GM23338 (cell line): ENCODE measurements around the gene SARS2. TPM values are rescaled to one million over a fixed set of nuclear protein-coding genes. Genes with fewer than 3 reads are reported as not detected.
A peak's percentile ranks its signal among the peaks of the same experiment; 100 is the strongest.

ENCODE experiments used
- ATAC-seq: fragments of 200-7000 bp; cut with Tn5 transposase; 3 replicates; pipeline ENCODE4 v1.9.1; 2020
- DNase-seq: peaks from one replicate; pipeline ENCODE4 v3.0.0-alpha.2; 2015; ENCODE audit warnings: low spot score
- H2AFZ ChIP-seq: fragments of 200-600 bp; sonication (generic); 2 replicates; pipeline ENCODE4 v1.8.0; 2016; ENCODE audit warnings: antibody characterized with exemption, mild to moderate bottlenecking, moderate library complexity
- H3F3A ChIP-seq: fragments of 200-600 bp; sonication (generic); replicated peaks from 2 replicates; pipeline ENCODE4 v1.8.0; 2017; ENCODE audit warnings: antibody characterized with exemption, mixed run types, low read depth
- H3K27ac ChIP-seq: fragments of 200-600 bp; sonication (generic); 2 replicates; pipeline ENCODE4 v1.6.1; 2016; ENCODE audit warnings: low read depth
- H3K27me3 ChIP-seq: fragments of 200-600 bp; sonication (generic); 2 replicates; pipeline ENCODE4 v1.8.0; 2016; ENCODE audit warnings: mild to moderate bottlenecking, mixed run types, moderate library complexity; ENCODE audit not compliant: insufficient read depth
- H3K36me3 ChIP-seq: fragments of 200-600 bp; sonication (generic); 2 replicates; pipeline ENCODE4 v1.8.0; 2016; ENCODE audit warnings: mild to moderate bottlenecking; ENCODE audit not compliant: insufficient read depth
- H3K4me1 ChIP-seq: fragments of 200-600 bp; sonication (generic); 2 replicates; pipeline ENCODE4 v1.8.0; 2016; ENCODE audit warnings: mild to moderate bottlenecking, moderate library complexity; ENCODE audit not compliant: insufficient read depth
- H3K4me2 ChIP-seq: fragments of 200-600 bp; sonication (generic); 2 replicates; pipeline ENCODE4 v1.7.1; 2017; ENCODE audit warnings: mixed run types
- H3K4me3 ChIP-seq: fragments of 200-600 bp; sonication (generic); 2 replicates; pipeline ENCODE4 v1.6.1; 2016; ENCODE audit warnings: mixed run types
- H3K79me2 ChIP-seq: fragments of 200-600 bp; sonication (generic); replicated peaks from 2 replicates; pipeline ENCODE4 v1.8.0; 2017; ENCODE audit warnings: mild to moderate bottlenecking; ENCODE audit not compliant: insufficient read depth
- H3K9me2 ChIP-seq: fragments of 200-600 bp; sonication (generic); 2 replicates; pipeline ENCODE4 v1.8.0; 2017; ENCODE audit not compliant: insufficient read depth
- H4K20me1 ChIP-seq: fragments of 200-600 bp; sonication (generic); replicated peaks from 2 replicates; pipeline ENCODE4 v1.8.0; 2017; ENCODE audit warnings: mild to moderate bottlenecking; ENCODE audit not compliant: insufficient read depth
- H3K27ac Mint-ChIP-seq: 2 replicates; pipeline ENCODE4 v1.8.0; 2020; ENCODE audit warnings: inconsistent platforms, mild to moderate bottlenecking, moderate library complexity, mixed read lengths
- H3K27me3 Mint-ChIP-seq: 3 replicates; pipeline ENCODE4 v1.8.0; 2022; ENCODE audit warnings: low read depth, mild to moderate bottlenecking, moderate library complexity, mixed read lengths, inconsistent platforms; ENCODE audit not compliant: insufficient read depth, poor library complexity
- H3K36me3 Mint-ChIP-seq: 3 replicates; pipeline ENCODE4 v1.8.0; 2021; ENCODE audit warnings: low read depth, mild to moderate bottlenecking, inconsistent platforms, moderate library complexity, mixed read lengths
- H3K4me1 Mint-ChIP-seq: 3 replicates; pipeline ENCODE4 v1.8.0; 2020; ENCODE audit warnings: mild to moderate bottlenecking, inconsistent platforms, mixed read lengths
- H3K4me3 Mint-ChIP-seq: 3 replicates; pipeline ENCODE4 v1.8.0; 2021; ENCODE audit warnings: moderate library complexity, mild to moderate bottlenecking, inconsistent platforms, mixed read lengths
- H3K9me3 Mint-ChIP-seq: 3 replicates; pipeline ENCODE4 v1.8.0; 2020; ENCODE audit warnings: moderate library complexity, mild to moderate bottlenecking, inconsistent platforms, mixed read lengths
- CREB1 ChIP-seq: fragments of 250-450 bp; sonication (Bioruptor Pico); IDR thresholded peaks from 2 replicates; pipeline ENCODE4 v1.5.0; 2020; ENCODE audit warnings: low read depth, mild to moderate bottlenecking, moderate library complexity
- CTCF ChIP-seq, 2 experiments: fragments of 200-600 bp in 1 of 2; sonication (generic) in 1 of 2; conservative IDR thresholded peaks; 2 replicates each; pipeline versions ENCODE4 v1.5.1 to v1.6.1; 2016 to 2017; ENCODE audit warnings: antibody characterized with exemption in 2 of 2, low read depth in 2 of 2, mild to moderate bottlenecking in 2 of 2, moderate library complexity in 1 of 2
- EZH2 ChIP-seq: fragments of 200-600 bp; sonication (generic); IDR thresholded peaks from one replicate; pipeline ENCODE4 v1.8.0; 2017; ENCODE audit warnings: antibody characterized with exemption, mild to moderate bottlenecking, low read depth; ENCODE audit not compliant: unreplicated experiment
- POLR2AphosphoS5 ChIP-seq: IDR thresholded peaks from 2 replicates; pipeline ENCODE4 v1.6.1; 2016; ENCODE audit warnings: antibody characterized with exemption, low read depth
- REST ChIP-seq: IDR thresholded peaks from one replicate; pipeline ENCODE4 v1.6.1; 2018; ENCODE audit warnings: antibody characterized with exemption; ENCODE audit not compliant: unreplicated experiment
- ZNF114 ChIP-seq: fragments of 250-450 bp; sonication (Bioruptor Pico); IDR thresholded peaks from 2 replicates; pipeline ENCODE4 v1.5.0; 2020; ENCODE audit warnings: mild to moderate bottlenecking, moderate library complexity
- ZNF462 ChIP-seq: fragments of 250-450 bp; sonication (Bioruptor Pico); IDR thresholded peaks from 2 replicates; pipeline ENCODE4 v1.5.0; 2020; ENCODE audit warnings: mild to moderate bottlenecking, moderate library complexity
- polyA plus RNA-seq: library from polyadenylated mRNA; unstranded; fragments of >200 nt; fragmentation: Nextera tagmentation; extraction: Ambion mirVana; gene quantifications from 2 replicates; pipeline ENCODE4 v1.2.1, GENCODE V29; 2016
- total RNA-seq: library from RNA; depleted of rRNA; stranded (reverse); fragments of >200 nt; shearing (Covaris generic); gene quantifications from 2 replicates; pipeline ENCODE4 v1.2.3, GENCODE V29; 2014

Gene SARS2
- total and polyA plus RNA-seq, 2 experiments from 2014 or later = 70.6 to 75.7 TPM

DNA sequence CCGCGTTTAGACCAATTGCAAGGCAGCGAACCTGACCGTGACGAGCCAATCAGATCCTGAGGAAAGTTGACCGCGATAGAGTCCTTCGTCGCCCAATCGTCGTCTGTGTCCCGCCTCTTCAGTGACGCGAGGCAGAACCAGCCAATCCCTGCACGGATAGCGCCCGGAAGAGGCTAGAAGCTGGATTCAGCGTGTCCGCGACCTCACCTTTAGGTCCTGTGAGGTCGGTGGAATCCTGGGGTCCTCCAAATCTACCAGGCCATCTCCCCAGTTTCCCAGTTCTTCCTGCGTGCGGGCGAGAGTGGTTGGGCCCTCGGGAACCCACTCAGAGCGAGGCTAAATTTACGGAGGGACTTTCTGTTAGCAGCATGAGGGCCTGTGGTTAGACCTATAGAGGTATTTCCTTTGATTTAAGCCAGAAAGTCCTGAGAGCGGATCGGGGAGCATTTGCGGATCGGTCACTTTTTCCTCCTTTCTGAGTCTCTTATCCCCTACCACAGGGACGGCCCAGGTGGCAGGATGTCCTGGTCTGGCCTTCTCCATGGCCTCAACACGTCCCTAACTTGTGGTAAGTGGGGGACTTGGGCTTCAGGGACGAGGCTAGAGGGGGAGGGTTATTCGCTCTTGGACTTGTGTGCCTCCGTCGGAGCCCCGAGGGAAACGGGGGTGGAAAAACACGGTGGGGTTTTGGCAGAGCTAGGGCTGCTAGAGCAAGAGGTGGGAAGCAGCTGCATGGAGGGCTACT is 385 bp upstream of the SARS2 start, which contains the start of gene MRPS12:
MRPS12 (plus strand) TSS at position 169 of the 745 bp plus-strand sequence; CDS start at position 520, 351 bp downstream.
- H3K79me2 ChIP-seq = peaks cover 43% of the 10 kb centered on the region
- TF ChIP-seq CTCF (conservative IDR thresholded peaks at IDR 0.05; ENCODE audit: low read depth in 2 of 2) (no peak), CREB1 (CRISPR knock-in tag) (peak; percentile 90), REST (no peak), POLR2AphosphoS5 (peak; percentile 91)

DNA sequence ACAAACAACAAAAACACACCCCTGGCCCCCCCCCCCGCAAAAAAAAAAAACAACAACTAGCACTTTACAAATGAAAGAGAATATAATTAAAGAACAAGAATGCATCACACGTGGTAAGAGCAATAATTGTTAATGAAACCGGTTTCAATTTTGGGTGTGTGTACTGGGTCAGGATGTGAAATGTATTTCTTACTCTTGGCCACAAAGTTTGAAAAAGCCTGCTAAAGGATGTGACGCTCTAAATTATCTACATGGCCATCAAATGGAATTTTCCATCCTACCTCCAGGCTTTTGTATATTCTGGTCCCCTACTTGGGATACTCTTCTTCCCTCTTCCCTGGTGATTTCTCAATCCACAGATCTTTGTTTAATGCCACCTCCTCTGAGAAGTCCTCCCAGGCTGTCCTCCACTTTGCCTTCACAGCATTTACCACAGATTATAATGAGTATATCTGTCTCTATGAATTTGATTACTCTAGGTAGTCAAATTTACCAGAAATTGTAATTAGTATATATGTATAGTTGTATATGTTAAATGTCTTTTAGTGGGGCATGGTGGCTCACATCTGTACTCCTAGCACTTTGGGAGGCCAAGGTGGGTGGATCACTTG is 2.1 kb downstream of the SARS2 start:
- Histone ChIP-seq H3K4me1 (peaks cover 8% of the 10 kb centered on the region), H3K9me2 (no peaks in the 10 kb centered on the region), H2AFZ (no peak overlapping the region), H3K4me3 (no peak overlapping the region), H3K27ac (no peak overlapping the region), H3F3A (peaks cover 4% of the 10 kb centered on the region; the same call in 1 of the 2 replicates), H3K79me2 (peaks cover 43% of the 10 kb centered on the region), H3K4me2 (no peak overlapping the region), H4K20me1 (peaks cover 9% of the 10 kb centered on the region), H3K36me3 (peaks cover 19% of the 10 kb centered on the region; the same call in 1 of the 2 replicates), H3K27me3 (no peaks in the 10 kb centered on the region)
- Mint-ChIP-seq H3K4me1 (peaks cover 8% of the 10 kb centered on the region; the same call in 2 of the 3 replicates), H3K27me3 (peaks cover 6% of the 10 kb centered on the region), H3K4me3 (peak overlapping the region; percentile 100; the same call in 2 of the 3 replicates), H3K27ac (no peak overlapping the region), H3K9me3 (peaks cover 6% of the 10 kb centered on the region), H3K36me3 (peaks cover 64% of the 10 kb centered on the region)
- ATAC-seq (no peak), DNase-seq (no peak)
- no peak for TF ChIP-seq ZNF114 (CRISPR knock-in tag)
- TF ChIP-seq ZNF462 (CRISPR knock-in tag) = no peak
- no peak for TF ChIP-seq EZH2

More for the DNA sequence above, 385 bp upstream of the SARS2 start, which contains the start of gene MRPS12:
- H2AFZ ChIP-seq = peak within 1 kb of the TSS; percentile 68; the same call in 1 of the 2 replicates
- peaks cover 9% of the 10 kb centered on the region; the same call in 1 of the 2 replicates for H4K20me1 ChIP-seq
- Mint-ChIP-seq H3K27me3 (peaks cover 6% of the 10 kb centered on the region), H3K27ac (peak within 1 kb of the TSS; percentile 99), H3K4me3 (peak within 1 kb of the TSS; percentile 100), H3K36me3 (peaks cover 68% of the 10 kb centered on the region), H3K9me3 (peaks cover 29% of the 10 kb centered on the region), H3K4me1 (peaks cover 8% of the 10 kb centered on the region; the same call in 2 of the 3 replicates)
- H3K27ac ChIP-seq = peak within 1 kb of the TSS; percentile 88
- H3K4me3 ChIP-seq = peak within 1 kb of the TSS; percentile 100
- no peaks in the 10 kb centered on the region for H3K27me3 ChIP-seq
- peaks cover 8% of the 10 kb centered on the region for H3K4me1 ChIP-seq
- DNase-seq (peak; percentile 100), ATAC-seq (peak; percentile 96)
- H3K36me3 ChIP-seq = peaks cover 10% of the 10 kb centered on the region; the same call in 1 of the 2 replicates
- peak within 1 kb of the TSS; percentile 99 for H3K4me2 ChIP-seq
- H3K9me2 ChIP-seq = no peaks in the 10 kb centered on the region
- peaks cover 4% of the 10 kb centered on the region; the same call in 1 of the 2 replicates for H3F3A ChIP-seq
